ENCODE measurements around the gene CASKIN1. TPM values are rescaled to one million over a fixed set of nuclear protein-coding genes. Genes with fewer than 3 reads are reported as not detected.

CASKIN1 gene
- total RNA-seq, 4 donors from 2014 or later, result 0.13 to 1.2 (median 0.40) TPM

DNA sequence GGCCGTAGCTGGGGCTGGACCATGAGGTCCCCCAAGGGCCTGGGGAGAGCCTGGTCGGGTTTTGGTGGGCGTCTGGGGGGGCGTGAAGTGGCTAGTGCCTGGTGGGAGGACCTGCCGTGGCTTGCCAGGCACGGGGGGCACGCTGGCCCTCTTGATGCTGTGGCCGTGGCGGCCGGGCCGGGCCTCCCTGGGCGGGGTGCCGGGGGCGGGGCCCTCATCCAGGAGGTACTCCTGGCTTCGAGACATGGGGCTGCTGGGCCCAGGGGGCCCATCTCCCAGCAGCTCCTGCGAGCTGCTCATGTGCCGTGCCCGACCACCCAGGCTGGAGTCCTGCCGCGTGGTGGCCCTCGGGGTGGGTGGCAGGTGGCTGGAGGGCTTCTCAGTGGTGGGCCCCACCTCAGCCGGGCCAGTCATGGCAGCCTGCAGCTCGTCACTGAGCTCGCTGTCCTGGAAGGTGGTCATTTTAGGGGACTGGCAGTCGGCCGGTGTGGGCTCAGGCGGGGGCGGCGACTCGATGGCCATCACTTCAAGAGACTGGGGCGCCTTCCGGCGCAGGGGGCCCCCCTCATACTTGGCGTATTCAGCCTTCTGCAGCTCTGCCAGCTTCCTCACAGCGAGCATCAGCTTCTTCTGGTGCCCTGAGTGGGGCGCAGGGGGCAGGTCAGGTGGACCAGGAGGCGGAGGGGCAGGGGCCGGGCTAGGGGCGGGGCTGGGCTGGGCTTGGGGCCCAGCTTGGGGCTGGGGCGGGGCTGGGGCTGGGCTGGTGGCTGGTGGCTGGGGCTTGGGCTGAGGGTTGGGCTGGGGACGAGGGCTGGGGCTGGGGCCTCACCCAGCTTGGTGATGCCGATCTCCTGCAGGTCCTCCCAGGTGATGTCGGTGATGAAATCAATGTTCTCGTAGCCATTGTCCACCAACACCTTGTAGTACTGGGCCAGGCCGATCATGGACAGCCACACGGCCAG is 15.2 kb downstream of the CASKIN1 start:
- WGBS, 2 donors, result 89 to 93% methylated on average over 21 to 28 of the region's 46 CpGs
- Histone ChIP-seq H3K27ac (no peak overlapping the region), H3K4me3 (replicated peaks in 1 of 3) (no peak overlapping the region), H3K27me3 (no peaks in the 10 kb centered on the region), H3K4me1 (no peaks in the 10 kb centered on the region), H3K9me3 (no peaks in the 10 kb centered on the region), H3K36me3 (peaks cover 2 to 12% of the 10 kb centered on the region in 2 donors)
- DNase-seq, result no peak
- intact Hi-C loops (cut with DNase I), result no loop called here
- TF ChIP-seq, protein P1, sequence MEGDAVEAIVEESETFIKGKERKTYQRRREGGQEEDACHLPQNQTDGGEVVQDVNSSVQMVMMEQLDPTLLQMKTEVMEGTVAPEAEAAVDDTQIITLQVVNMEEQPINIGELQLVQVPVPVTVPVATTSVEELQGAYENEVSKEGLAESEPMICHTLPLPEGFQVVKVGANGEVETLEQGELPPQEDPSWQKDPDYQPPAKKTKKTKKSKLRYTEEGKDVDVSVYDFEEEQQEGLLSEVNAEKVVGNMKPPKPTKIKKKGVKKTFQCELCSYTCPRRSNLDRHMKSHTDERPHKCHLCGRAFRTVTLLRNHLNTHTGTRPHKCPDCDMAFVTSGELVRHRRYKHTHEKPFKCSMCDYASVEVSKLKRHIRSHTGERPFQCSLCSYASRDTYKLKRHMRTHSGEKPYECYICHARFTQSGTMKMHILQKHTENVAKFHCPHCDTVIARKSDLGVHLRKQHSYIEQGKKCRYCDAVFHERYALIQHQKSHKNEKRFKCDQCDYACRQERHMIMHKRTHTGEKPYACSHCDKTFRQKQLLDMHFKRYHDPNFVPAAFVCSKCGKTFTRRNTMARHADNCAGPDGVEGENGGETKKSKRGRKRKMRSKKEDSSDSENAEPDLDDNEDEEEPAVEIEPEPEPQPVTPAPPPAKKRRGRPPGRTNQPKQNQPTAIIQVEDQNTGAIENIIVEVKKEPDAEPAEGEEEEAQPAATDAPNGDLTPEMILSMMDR (IDR thresholded peaks at IDR 0.05), result no peak
- no peak for TF ChIP-seq POLR2A (IDR thresholded peaks at IDR 0.05)

DNA sequence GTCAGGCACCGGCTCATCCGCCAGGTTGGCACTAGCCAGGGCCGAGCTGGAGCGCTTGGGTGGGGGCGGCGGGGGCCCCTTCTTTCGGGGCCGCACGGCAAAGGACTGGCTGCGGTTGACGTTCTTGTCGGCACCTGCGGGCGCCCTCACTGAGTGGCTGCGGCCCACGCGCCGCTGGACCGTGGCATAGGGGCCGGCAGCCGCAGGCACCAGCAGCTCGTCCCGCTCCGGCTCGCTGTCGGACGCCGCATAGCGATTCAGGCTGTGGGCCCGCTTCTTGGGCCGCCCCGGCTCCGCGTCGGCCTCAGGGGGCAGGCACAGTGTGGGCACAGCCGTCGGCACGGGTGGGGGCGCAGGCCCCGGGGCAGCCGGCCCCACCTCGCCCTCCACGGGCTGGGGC is 15.9 kb downstream of the CASKIN1 start:
- Histone ChIP-seq H3K9me3 (no peaks in the 10 kb centered on the region), H3K27ac (no peak overlapping the region), H3K4me1 (no peaks in the 10 kb centered on the region), H3K36me3 (peaks cover 9 to 20% of the 10 kb centered on the region in 2 donors), H3K27me3 (no peaks in the 10 kb centered on the region), H3K4me3 (replicated peaks in 1 of 3) (no peak overlapping the region)
- WGBS, 2 donors, result 95 to 98% methylated on average over 23 to 25 of the region's 43 CpGs
- TF ChIP-seq, protein P1 (IDR thresholded peaks at IDR 0.05), result no peak
- no peak for TF ChIP-seq POLR2A (IDR thresholded peaks at IDR 0.05)
- no peak for DNase-seq
- intact Hi-C loops (cut with DNase I), result no loop called here

DNA sequence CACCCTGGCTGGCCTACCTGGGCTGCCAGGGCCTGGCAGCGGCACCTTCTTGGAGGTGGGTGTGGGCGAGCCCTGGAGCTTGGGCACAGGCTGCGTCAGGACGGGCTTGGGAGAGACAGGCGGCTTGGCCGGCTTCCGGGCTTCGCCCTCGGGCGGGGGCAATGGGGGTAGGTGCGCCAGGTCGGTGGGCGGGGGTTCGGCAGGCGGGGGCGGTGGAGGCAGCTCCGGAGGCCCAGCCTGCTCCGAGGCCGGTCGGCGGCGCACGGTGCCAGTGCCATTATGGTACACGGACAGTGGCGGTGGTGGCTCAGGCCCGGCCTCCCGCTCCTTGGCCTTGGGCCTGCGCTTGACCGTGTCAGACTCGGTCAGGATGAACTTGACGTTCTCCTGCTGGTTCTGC is 16.8 kb downstream of the CASKIN1 start:
- Histone ChIP-seq H3K4me3 (replicated peaks in 1 of 3) (no peak overlapping the region), H3K27me3 (no peaks in the 10 kb centered on the region), H3K4me1 (no peaks in the 10 kb centered on the region), H3K9me3 (no peaks in the 10 kb centered on the region), H3K36me3 (peaks cover 18 to 28% of the 10 kb centered on the region in 2 donors), H3K27ac (no peak overlapping the region)
- TF ChIP-seq POLR2A (IDR thresholded peaks at IDR 0.05), result no peak
- TF ChIP-seq, protein P1 (IDR thresholded peaks at IDR 0.05), result no peak
- no peak for DNase-seq
- intact Hi-C loops (cut with DNase I), result no loop called here
- 95 to 100% methylated on average over 6 to 24 of the region's 31 CpGs for WGBS, 2 donors

DNA sequence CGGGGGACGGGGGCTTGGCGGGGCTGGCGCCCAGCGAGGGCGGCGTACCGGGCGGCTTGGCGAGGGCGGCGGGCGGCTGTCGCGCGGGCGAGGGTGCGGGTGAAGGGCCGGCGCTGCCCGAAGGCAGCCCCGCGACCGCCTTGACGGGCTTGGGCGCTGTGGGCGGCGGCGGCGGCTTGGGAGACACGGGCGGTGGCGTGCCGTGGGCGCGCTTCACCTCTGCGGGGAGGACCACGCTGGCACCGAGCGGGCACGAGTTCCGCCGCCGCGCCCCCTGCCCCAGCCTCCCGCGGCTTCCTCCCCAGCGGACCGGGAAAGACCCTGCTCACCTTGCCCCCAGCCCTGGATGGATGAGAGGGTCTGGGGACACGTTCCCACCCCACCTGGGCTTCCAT is 17.3 kb downstream of the CASKIN1 start:
- H3K4me1 ChIP-seq, result no peaks in the 10 kb centered on the region
- intact Hi-C loops (cut with DNase I), result no loop called here
- H3K9me3 ChIP-seq, result no peaks in the 10 kb centered on the region
- TF ChIP-seq, protein P1 (IDR thresholded peaks at IDR 0.05), result no peak
- TF ChIP-seq POLR2A (IDR thresholded peaks at IDR 0.05), result no peak
- H3K27ac ChIP-seq, result no peak overlapping the region
- H3K36me3 ChIP-seq, result peaks cover 23 to 32% of the 10 kb centered on the region in 2 donors
- no peak for DNase-seq
- 15 to 76% methylated on average over 6 to 11 of the region's 50 CpGs for WGBS, 2 donors
- no peaks in the 10 kb centered on the region for H3K27me3 ChIP-seq
- H3K4me3 ChIP-seq (replicated peaks in 1 of 3), result no peak overlapping the region
